HCT116 (cell line): ENCODE measurements around the gene SHISAL2A. TPM values are rescaled to one million over a fixed set of nuclear protein-coding genes. Genes with fewer than 3 reads are reported as not detected.

Source experiments
- ATAC-seq: fragments of 200-7000 bp; cut with Tn5 transposase; 2 replicates; pipeline ENCODE4 v1.9.1; 2020; ENCODE audit warnings: mild to moderate bottlenecking, moderate library complexity
- BruUV-seq: library from RNA; stranded (reverse); fragments of 400-500 nt; replicated peaks from 2 replicates; lab custom pipeline; 2021; lab: Mats Ljungman, UMichigan
- CTCF ChIA-PET: fragments of 300-600 bp; sonication (Branson Sonifier 250); formaldehyde crosslinking; loops from one replicate; lab custom pipeline; 2021; ENCODE audit warnings: antibody characterized with exemption; lab: Charles Lee
- POLR2A ChIA-PET: fragments of 300-600, 350-600 bp; sonication (Branson Sonifier 250); formaldehyde crosslinking; loops from one replicate; lab custom pipeline; 2021; ENCODE audit warnings: antibody characterized with exemption; lab: Charles Lee
- RAD21 ChIA-PET, 2 experiments: fragments of 300-600 bp; sonication (Branson Sonifier 250); formaldehyde crosslinking; loops; one replicate each; lab custom pipeline; 2023; ENCODE audit warnings: low total read pairs in 2 of 2; ENCODE audit not compliant: uncharacterized antibody in 2 of 2, unreplicated experiment in 2 of 2, low non-redundant PET in 1 of 2; lab: Charles Lee
- DNase-seq: peaks from one replicate; pipeline ENCODE4 v3.0.0-alpha.2; 2010; ENCODE audit warnings: low read depth, low spot score
- H2AFZ ChIP-seq: fragments of 200-600 bp; shearing (Covaris generic), sonication (generic); 2 replicates; pipeline ENCODE4 v1.6.1; 2017; ENCODE audit warnings: low read depth, mixed run types, mixed read lengths, antibody characterized with exemption, low read length; ENCODE audit not compliant: poor library complexity, severe bottlenecking
- H3K27ac ChIP-seq: 2 replicates; pipeline ENCODE4 v1.5.1; 2012; ENCODE audit warnings: low read depth, low read length
- H3K27me3 ChIP-seq: fragments of 200-600 bp; sonication (generic); 2 replicates; pipeline ENCODE4 v1.6.1; 2016; ENCODE audit warnings: mixed run types, low read length, mixed read lengths; ENCODE audit not compliant: insufficient read depth
- H3K36me3 ChIP-seq, 2 experiments: fragments of 200-500 bp in 1 of 2; fragments of 200-600 bp in 1 of 2; sonication (Bioruptor generic) in 1 of 2; sonication (generic) in 1 of 2; 2 replicates each; pipeline versions ENCODE4 v1.5.1 to v1.6.1; 2014 to 2016; ENCODE audit warnings: low read length in 2 of 2, inconsistent platforms in 1 of 2, mixed read lengths in 1 of 2, mixed run types in 1 of 2; ENCODE audit not compliant: insufficient read depth in 2 of 2, control insufficient read depth in 1 of 2
- H3K4me1 ChIP-seq, 2 experiments: fragments of 200-600 bp in 1 of 2; sonication (generic) in 1 of 2; 2 replicates each; pipeline versions ENCODE4 v1.5.1 to v1.6.1; 2012 to 2017; ENCODE audit warnings: low read length in 2 of 2, inconsistent platforms in 1 of 2, mild to moderate bottlenecking in 1 of 2, mixed read lengths in 1 of 2, mixed run types in 1 of 2, moderate library complexity in 1 of 2; ENCODE audit not compliant: insufficient read depth in 2 of 2, control insufficient read depth in 1 of 2
- H3K4me2 ChIP-seq: fragments of 200-600 bp; sonication (generic); 2 replicates; pipeline ENCODE4 v1.6.1; 2017; ENCODE audit warnings: mixed run types, low read length, mixed read lengths
- H3K4me3 ChIP-seq, 2 experiments: fragments of 200-600 bp in 1 of 2; sonication (generic) in 1 of 2; replicated peaks in 1 of 2; 2 replicates each; pipeline ENCODE4 v1.5.1; 2011 to 2016; ENCODE audit warnings: low read length in 2 of 2, control low read depth in 1 of 2, low read depth in 1 of 2, mild to moderate bottlenecking in 1 of 2, mixed read lengths in 1 of 2, mixed run types in 1 of 2
- H3K79me2 ChIP-seq: fragments of 200-600 bp; sonication (generic); 2 replicates; pipeline ENCODE4 v1.6.1; 2017; ENCODE audit warnings: mild to moderate bottlenecking, mixed run types, low read length, moderate library complexity, mixed read lengths; ENCODE audit not compliant: insufficient read depth
- H3K9ac ChIP-seq: fragments of 200-600 bp; sonication (generic); 2 replicates; pipeline ENCODE4 v1.6.1; 2016; ENCODE audit warnings: low read length, mixed read lengths
- H3K9me2 ChIP-seq: fragments of 200-600 bp; sonication (generic), shearing (Covaris generic); 2 replicates; pipeline ENCODE4 v1.6.1; 2017; ENCODE audit warnings: mixed run types, mild to moderate bottlenecking, moderate library complexity; ENCODE audit not compliant: insufficient read depth
- H3K9me3 ChIP-seq, 2 experiments: fragments of 200-500 bp in 1 of 2; fragments of 200-600 bp in 1 of 2; sonication (Bioruptor generic) in 1 of 2; sonication (generic) in 1 of 2; 2 replicates each; pipeline ENCODE4 v1.6.1; 2014 to 2017; ENCODE audit warnings: low read length in 2 of 2, mixed read lengths in 2 of 2, inconsistent platforms in 1 of 2, low read depth in 1 of 2, mild to moderate bottlenecking in 1 of 2, mixed run types in 1 of 2, moderate library complexity in 1 of 2; ENCODE audit not compliant: control insufficient read depth in 1 of 2, insufficient read depth in 1 of 2
- H4K20me1 ChIP-seq: fragments of 200-600 bp; sonication (generic), shearing (Covaris generic); 2 replicates; pipeline ENCODE4 v1.6.1; 2017; ENCODE audit warnings: mixed run types, mild to moderate bottlenecking, moderate library complexity; ENCODE audit not compliant: insufficient read depth
- CBX3 ChIP-seq: IDR thresholded peaks from 2 replicates; pipeline ENCODE4 v1.6.1; 2012; ENCODE audit warnings: low read depth
- CEBPB ChIP-seq: IDR thresholded peaks from 2 replicates; pipeline ENCODE4 v1.6.1; 2012; ENCODE audit warnings: low read depth
- ELF1 ChIP-seq: IDR thresholded peaks from 2 replicates; pipeline ENCODE4 v1.6.1; 2012; ENCODE audit warnings: low read depth, borderline replicate concordance
- EZH2 ChIP-seq: fragments of 200-600 bp; sonication (generic); IDR thresholded peaks from 2 replicates; pipeline ENCODE4 v1.6.1; 2017; ENCODE audit warnings: antibody characterized with exemption, mixed run types
- FOSL1 ChIP-seq: IDR thresholded peaks from 2 replicates; pipeline ENCODE4 v1.6.1; 2012; ENCODE audit warnings: low read depth
- JUND ChIP-seq: IDR thresholded peaks from 2 replicates; pipeline ENCODE4 v1.6.1; 2012
- POLR2A ChIP-seq: IDR thresholded peaks from 2 replicates; pipeline ENCODE4 v1.7.0; 2011; ENCODE audit warnings: borderline replicate concordance; ENCODE audit not compliant: insufficient read depth, insufficient read length; ENCODE audit errors: extremely low read depth
- POLR2AphosphoS5 ChIP-seq: IDR thresholded peaks from 2 replicates; pipeline ENCODE4 v1.6.1; 2011; ENCODE audit warnings: mild to moderate bottlenecking, low read depth, low read length, moderate library complexity
- RAD21 ChIP-seq: IDR thresholded peaks from 2 replicates; pipeline ENCODE4 v1.6.1; 2012; ENCODE audit warnings: low read depth, mild to moderate bottlenecking
- SP1 ChIP-seq: IDR thresholded peaks from 2 replicates; pipeline ENCODE4 v1.6.1; 2012; ENCODE audit warnings: low read depth
- SRF ChIP-seq: IDR thresholded peaks from 2 replicates; pipeline ENCODE4 v1.6.1; 2012; ENCODE audit warnings: low read depth
- TCF7L2 ChIP-seq: IDR thresholded peaks from 2 replicates; pipeline ENCODE4 v1.7.0; 2011; ENCODE audit warnings: borderline replicate concordance, inconsistent platforms; ENCODE audit not compliant: insufficient read depth, insufficient read length; ENCODE audit errors: extremely low read depth
- ZFX ChIP-seq: fragments of 450-650 bp; IDR thresholded peaks from 2 replicates; pipeline ENCODE4 v1.6.1; 2017
- ZNF274 ChIP-seq: fragments of 200-500 bp; sonication (Bioruptor generic); IDR thresholded peaks from 2 replicates; pipeline ENCODE4 v1.6.1; 2014; ENCODE audit warnings: mild to moderate bottlenecking, low read depth, low read length, inconsistent platforms
- intact Hi-C: fragments of 100-400 bp; cut with micrococcal nuclease; formaldehyde crosslinking; loops from 2 replicates; pipeline ENCODE4 v1.10.0; 2022
- total RNA-seq: library from RNA; stranded (reverse); gene quantifications from one replicate; pipeline ENCODE4 v1.2.1, GENCODE V29; 2021; ENCODE audit not compliant: unreplicated experiment
- TF ChIP-seq, protein P1 (sequence below), 3 experiments: fragments of 200-600 bp in 1 of 3; sonication (generic) in 1 of 3; IDR thresholded peaks in 2 of 3; conservative IDR thresholded peaks in 1 of 3; 2 replicates each; pipeline ENCODE4 v1.5.1; 2012 to 2017; ENCODE audit warnings: low read depth in 2 of 3, low read length in 2 of 3, antibody characterized with exemption in 1 of 3, borderline replicate concordance in 1 of 3, control low read depth in 1 of 3, mild to moderate bottlenecking in 1 of 3, mixed read lengths in 1 of 3, mixed run types in 1 of 3, moderate library complexity in 1 of 3; ENCODE audit not compliant: insufficient read depth in 1 of 3
- TF ChIP-seq, protein P2 (sequence below): IDR thresholded peaks from 2 replicates; pipeline ENCODE4 v1.6.1; 2012; ENCODE audit warnings: low read depth
- TF ChIP-seq, protein P3 (sequence below): IDR thresholded peaks from 2 replicates; pipeline ENCODE4 v1.6.1; 2012
- TF ChIP-seq, protein P4 (sequence below): IDR thresholded peaks from 2 replicates; pipeline ENCODE4 v1.6.1; 2011; ENCODE audit warnings: mild to moderate bottlenecking, low read length, moderate library complexity; ENCODE audit not compliant: insufficient replicate concordance; ENCODE audit errors: extremely low read depth

Gene SHISAL2A
- total RNA-seq, 1 experiment from 2014 or later = not detected

DNA sequence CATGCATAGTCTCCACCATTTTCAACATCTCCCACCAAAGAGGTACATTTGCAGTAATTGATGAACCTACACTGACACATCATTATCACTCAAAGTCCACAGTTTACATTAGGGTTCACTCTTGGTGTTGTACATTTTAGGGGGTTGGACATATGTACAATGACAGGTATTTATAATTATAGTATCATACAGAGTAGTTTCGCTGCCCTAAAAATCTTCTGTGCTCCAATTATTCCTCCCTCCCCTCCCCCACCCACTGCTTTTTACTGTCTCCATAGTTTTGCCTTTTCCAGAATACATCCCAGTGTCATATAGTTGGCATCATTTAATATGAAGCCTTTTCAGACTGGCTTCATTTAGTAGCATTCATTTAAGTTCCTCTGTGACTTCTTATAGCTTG, 51.6 kb downstream of the SHISAL2A start:
- no TSS peak for BruUV-seq
- Histone ChIP-seq H2AFZ (no peak overlapping the region), H3K36me3 (peaks cover 23 to 26% of the 10 kb centered on the region in 2 experiments; a peak in 3 of 4 replicates), H3K79me2 (peaks cover 14% of the 10 kb centered on the region), H3K9ac (no peak overlapping the region), H3K27ac (no peak overlapping the region), H3K4me2 (no peak overlapping the region), H4K20me1 (0 out of 2 replicates have a peak, but pooled peaks cover 3% of the 10 kb centered on the region), H3K4me3 (no peak overlapping the region), H3K4me1 (no peaks in the 10 kb centered on the region), H3K9me2 (no peaks in the 10 kb centered on the region), H3K9me3 (no peaks in the 10 kb centered on the region), H3K27me3 (no peaks in the 10 kb centered on the region)
- CTCF ChIA-PET = no interaction called here
- intact Hi-C loops = loop anchor here (2.0 kb wide), 1 partner anchor 788 kb away; no protein-coding TSS in a partner anchor
- ATAC-seq (no peak), DNase-seq (no peak)
- TF ChIP-seq EZH2 = no peak
- TF ChIP-seq, protein P1, sequence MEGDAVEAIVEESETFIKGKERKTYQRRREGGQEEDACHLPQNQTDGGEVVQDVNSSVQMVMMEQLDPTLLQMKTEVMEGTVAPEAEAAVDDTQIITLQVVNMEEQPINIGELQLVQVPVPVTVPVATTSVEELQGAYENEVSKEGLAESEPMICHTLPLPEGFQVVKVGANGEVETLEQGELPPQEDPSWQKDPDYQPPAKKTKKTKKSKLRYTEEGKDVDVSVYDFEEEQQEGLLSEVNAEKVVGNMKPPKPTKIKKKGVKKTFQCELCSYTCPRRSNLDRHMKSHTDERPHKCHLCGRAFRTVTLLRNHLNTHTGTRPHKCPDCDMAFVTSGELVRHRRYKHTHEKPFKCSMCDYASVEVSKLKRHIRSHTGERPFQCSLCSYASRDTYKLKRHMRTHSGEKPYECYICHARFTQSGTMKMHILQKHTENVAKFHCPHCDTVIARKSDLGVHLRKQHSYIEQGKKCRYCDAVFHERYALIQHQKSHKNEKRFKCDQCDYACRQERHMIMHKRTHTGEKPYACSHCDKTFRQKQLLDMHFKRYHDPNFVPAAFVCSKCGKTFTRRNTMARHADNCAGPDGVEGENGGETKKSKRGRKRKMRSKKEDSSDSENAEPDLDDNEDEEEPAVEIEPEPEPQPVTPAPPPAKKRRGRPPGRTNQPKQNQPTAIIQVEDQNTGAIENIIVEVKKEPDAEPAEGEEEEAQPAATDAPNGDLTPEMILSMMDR (IDR thresholded peaks at IDR 0.05 in 2 of 3, conservative IDR thresholded peaks at IDR 0.05 in 1 of 3; ENCODE audit: borderline replicate concordance in 1 of 3, insufficient read depth in 1 of 3, low read depth in 2 of 3, low read length in 2 of 3) = no peak
- no peak for TF ChIP-seq CEBPB
- TF ChIP-seq, protein P2, sequence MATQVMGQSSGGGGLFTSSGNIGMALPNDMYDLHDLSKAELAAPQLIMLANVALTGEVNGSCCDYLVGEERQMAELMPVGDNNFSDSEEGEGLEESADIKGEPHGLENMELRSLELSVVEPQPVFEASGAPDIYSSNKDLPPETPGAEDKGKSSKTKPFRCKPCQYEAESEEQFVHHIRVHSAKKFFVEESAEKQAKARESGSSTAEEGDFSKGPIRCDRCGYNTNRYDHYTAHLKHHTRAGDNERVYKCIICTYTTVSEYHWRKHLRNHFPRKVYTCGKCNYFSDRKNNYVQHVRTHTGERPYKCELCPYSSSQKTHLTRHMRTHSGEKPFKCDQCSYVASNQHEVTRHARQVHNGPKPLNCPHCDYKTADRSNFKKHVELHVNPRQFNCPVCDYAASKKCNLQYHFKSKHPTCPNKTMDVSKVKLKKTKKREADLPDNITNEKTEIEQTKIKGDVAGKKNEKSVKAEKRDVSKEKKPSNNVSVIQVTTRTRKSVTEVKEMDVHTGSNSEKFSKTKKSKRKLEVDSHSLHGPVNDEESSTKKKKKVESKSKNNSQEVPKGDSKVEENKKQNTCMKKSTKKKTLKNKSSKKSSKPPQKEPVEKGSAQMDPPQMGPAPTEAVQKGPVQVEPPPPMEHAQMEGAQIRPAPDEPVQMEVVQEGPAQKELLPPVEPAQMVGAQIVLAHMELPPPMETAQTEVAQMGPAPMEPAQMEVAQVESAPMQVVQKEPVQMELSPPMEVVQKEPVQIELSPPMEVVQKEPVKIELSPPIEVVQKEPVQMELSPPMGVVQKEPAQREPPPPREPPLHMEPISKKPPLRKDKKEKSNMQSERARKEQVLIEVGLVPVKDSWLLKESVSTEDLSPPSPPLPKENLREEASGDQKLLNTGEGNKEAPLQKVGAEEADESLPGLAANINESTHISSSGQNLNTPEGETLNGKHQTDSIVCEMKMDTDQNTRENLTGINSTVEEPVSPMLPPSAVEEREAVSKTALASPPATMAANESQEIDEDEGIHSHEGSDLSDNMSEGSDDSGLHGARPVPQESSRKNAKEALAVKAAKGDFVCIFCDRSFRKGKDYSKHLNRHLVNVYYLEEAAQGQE = no peak
- TF ChIP-seq, protein P3, sequence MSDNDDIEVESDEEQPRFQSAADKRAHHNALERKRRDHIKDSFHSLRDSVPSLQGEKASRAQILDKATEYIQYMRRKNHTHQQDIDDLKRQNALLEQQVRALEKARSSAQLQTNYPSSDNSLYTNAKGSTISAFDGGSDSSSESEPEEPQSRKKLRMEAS = no peak
- TF ChIP-seq CBX3 = no peak
- no peak for TF ChIP-seq ZFX
- TF ChIP-seq SRF = no peak
- no peak for TF ChIP-seq POLR2AphosphoS5
- TF ChIP-seq SP1 = no peak
- no peak for TF ChIP-seq ELF1
- TF ChIP-seq RAD21 = no peak
- no peak for TF ChIP-seq FOSL1
- TF ChIP-seq POLR2A = no peak
- TF ChIP-seq, protein P4, sequence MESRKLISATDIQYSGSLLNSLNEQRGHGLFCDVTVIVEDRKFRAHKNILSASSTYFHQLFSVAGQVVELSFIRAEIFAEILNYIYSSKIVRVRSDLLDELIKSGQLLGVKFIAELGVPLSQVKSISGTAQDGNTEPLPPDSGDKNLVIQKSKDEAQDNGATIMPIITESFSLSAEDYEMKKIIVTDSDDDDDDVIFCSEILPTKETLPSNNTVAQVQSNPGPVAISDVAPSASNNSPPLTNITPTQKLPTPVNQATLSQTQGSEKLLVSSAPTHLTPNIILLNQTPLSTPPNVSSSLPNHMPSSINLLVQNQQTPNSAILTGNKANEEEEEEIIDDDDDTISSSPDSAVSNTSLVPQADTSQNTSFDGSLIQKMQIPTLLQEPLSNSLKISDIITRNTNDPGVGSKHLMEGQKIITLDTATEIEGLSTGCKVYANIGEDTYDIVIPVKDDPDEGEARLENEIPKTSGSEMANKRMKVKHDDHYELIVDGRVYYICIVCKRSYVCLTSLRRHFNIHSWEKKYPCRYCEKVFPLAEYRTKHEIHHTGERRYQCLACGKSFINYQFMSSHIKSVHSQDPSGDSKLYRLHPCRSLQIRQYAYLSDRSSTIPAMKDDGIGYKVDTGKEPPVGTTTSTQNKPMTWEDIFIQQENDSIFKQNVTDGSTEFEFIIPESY = no peak
- no peak for TF ChIP-seq JUND
- TF ChIP-seq TCF7L2 = no peak
- no peak for TF ChIP-seq ZNF274
- RAD21 ChIA-PET = no interaction called here
- POLR2A ChIA-PET = no interaction called here
